ENCODE measurements around the gene HCCS. TPM values are rescaled to one million over a fixed set of nuclear protein-coding genes. Genes with fewer than 3 reads are reported as not detected.

HCCS gene
- total and polyA plus RNA-seq, 4 donors = 10.9 to 27.2 (median 16.0) TPM

DNA sequence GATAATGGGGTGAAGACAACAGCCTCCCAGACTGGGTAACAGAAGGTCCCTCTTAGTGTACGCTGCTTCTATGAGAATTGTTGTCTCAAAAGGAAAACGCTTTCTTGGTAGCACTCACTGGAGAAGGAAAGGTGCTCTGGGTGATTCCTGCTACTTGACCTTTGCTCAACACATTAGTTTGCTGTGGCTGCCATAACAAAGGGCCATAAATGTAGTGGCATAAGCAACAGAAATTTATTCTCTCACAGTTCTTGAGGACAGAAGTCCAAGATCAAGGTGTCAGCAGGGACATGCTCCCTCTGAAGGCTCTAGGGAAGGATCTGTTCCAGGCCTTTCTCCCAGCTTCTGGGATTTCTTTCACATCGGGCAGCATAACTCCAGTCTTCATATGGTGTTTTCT, 19.0 kb downstream of the HCCS start:
- intact Hi-C loops (cut with DNase I) = no loop called here
- ATAC-seq (ENCODE audit: low FRiP score) = no peak
- DNase-seq = no peak

DNA sequence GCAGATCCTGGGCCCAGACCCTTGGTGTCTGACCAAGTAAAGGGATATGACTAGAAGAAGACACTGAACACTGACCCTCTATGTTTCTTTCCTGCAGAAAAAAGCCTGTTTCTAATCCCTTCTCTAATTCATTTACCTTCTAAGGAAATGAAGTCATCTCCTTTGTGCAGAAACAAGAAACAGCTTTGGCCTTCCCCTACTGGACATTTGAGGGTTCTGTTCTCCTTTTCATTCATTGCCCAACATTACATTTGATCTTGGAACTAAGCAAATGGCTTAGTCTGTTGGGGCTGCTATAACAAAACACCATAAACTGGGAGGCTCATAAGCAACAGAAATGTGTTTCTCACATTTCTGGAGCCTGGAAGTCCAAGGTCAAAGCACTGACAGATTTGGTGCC, 20.0 kb downstream of the HCCS start:
- DNase-seq (no peak), ATAC-seq (ENCODE audit: low FRiP score) (no peak)
- no peaks in the 10 kb centered on the region for H3K9me3 ChIP-seq (ENCODE audit: control insufficient read depth, low read length)
- no peak overlapping the region for H3K27ac ChIP-seq (ENCODE audit: low read depth in 1 of 2, low read length in 2 of 2)
- no peaks in the 10 kb centered on the region for H3K27me3 ChIP-seq (ENCODE audit: control insufficient read depth in 1 of 2, insufficient read depth in 2 of 2, low read length in 1 of 2)
- H3K36me3 ChIP-seq (ENCODE audit: control insufficient read depth in 1 of 2, insufficient read depth in 2 of 2, low read length in 1 of 2) = no peaks in the 10 kb centered on the region
- intact Hi-C loops (cut with DNase I) = no loop called here
- no peaks in the 10 kb centered on the region for H3K4me1 ChIP-seq (ENCODE audit: control insufficient read depth in 1 of 2, insufficient read depth in 2 of 2, low read length in 2 of 2)
- H3K4me3 ChIP-seq (ENCODE audit: low read length in 2 of 2) = no peak overlapping the region

More for the DNA sequence above, 19.0 kb downstream of the HCCS start:
- Histone ChIP-seq H3K9me3 (ENCODE audit: control insufficient read depth, low read length) (no peaks in the 10 kb centered on the region), H3K4me3 (ENCODE audit: low read length in 2 of 2) (no peak overlapping the region), H3K27ac (ENCODE audit: low read depth in 1 of 2, low read length in 2 of 2) (no peak overlapping the region), H3K27me3 (ENCODE audit: control insufficient read depth in 1 of 2, insufficient read depth in 2 of 2, low read length in 1 of 2) (no peaks in the 10 kb centered on the region), H3K36me3 (ENCODE audit: control insufficient read depth in 1 of 2, insufficient read depth in 2 of 2, low read length in 1 of 2) (no peaks in the 10 kb centered on the region), H3K4me1 (ENCODE audit: control insufficient read depth in 1 of 2, insufficient read depth in 2 of 2, low read length in 2 of 2) (no peaks in the 10 kb centered on the region)
- 78 to 91% methylated on average over 3 of the region's 3 CpGs for WGBS, 2 donors

DNA sequence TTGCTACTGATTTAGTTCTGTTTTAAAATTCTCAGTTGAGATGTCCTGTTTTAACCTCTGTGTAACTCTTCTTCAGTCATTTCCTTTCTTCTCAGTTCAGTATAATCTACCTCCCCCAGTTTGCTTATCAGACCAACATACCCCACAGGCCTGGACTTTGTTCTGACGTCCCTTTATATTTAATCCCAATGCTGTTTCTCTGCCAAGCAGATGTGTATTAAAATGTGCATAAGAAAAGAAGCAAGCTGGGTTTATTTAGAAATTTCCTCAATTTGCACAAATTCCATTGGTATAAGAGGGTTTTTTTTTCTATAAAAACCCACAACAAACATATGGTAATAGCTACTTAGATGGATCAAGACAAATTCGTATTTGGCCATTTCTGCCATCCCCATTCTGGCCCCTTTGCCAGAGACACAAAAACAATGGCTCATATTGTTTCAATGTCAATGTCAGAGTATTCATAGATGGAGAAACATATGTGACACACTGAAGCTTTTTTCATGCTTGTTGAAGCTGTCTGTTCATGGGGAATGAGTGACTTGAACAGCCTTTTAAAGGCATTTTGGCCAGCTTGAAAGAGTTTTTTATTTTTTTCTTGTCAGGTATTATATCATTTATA, 24.5 kb downstream of the HCCS start:
- Histone ChIP-seq H3K27me3 (ENCODE audit: control insufficient read depth in 1 of 2, insufficient read depth in 2 of 2, low read length in 1 of 2) (no peaks in the 10 kb centered on the region), H3K27ac (ENCODE audit: low read depth in 1 of 2, low read length in 2 of 2) (no peak overlapping the region), H3K4me3 (ENCODE audit: low read length in 2 of 2) (no peak overlapping the region), H3K9me3 (ENCODE audit: control insufficient read depth, low read length) (no peaks in the 10 kb centered on the region), H3K36me3 (ENCODE audit: control insufficient read depth in 1 of 2, insufficient read depth in 2 of 2, low read length in 1 of 2) (no peaks in the 10 kb centered on the region), H3K4me1 (ENCODE audit: control insufficient read depth in 1 of 2, insufficient read depth in 2 of 2, low read length in 2 of 2) (no peaks in the 10 kb centered on the region)
- intact Hi-C loops (cut with DNase I) = loop anchor here (2.0 to 5.0 kb wide), 2 partner anchors 947 to 948 kb away; no protein-coding TSS in a partner anchor
- 38 to 61% methylated on average over 2 of the region's 2 CpGs for WGBS, 2 donors
- ATAC-seq (ENCODE audit: low FRiP score) (no peak), DNase-seq (no peak)

DNA sequence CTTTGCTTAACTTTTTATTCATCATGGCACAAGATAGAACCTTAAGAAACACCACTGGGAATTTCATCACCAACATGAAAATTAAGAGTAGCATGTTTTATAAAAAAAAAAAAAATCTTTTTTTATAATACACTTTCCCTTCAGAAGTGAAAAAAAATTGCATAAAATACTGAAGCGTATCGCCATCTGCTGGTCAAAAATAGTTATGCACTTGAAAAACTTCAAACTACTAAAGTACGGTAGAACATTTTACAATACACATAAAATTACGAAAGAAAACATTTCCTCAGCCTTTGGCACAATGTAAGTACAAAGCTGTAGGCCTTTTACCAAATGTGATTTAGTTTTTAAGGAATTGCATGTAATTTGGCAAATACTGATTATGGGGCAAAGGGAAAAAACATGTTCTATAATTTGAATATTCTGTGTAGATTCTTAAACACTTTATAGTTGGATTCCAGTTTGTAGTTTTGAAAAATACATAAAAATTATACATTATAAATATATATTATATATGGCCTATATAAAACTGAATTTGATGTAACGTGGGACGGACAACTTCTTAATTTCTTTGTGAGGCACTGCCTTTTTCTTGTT, 26.5 kb downstream of the HCCS start:
- Histone ChIP-seq H3K36me3 (ENCODE audit: control insufficient read depth in 1 of 2, insufficient read depth in 2 of 2, low read length in 1 of 2) (no peaks in the 10 kb centered on the region), H3K27ac (ENCODE audit: low read depth in 1 of 2, low read length in 2 of 2) (no peak overlapping the region), H3K4me3 (ENCODE audit: low read length in 2 of 2) (no peak overlapping the region), H3K27me3 (ENCODE audit: control insufficient read depth in 1 of 2, insufficient read depth in 2 of 2, low read length in 1 of 2) (no peaks in the 10 kb centered on the region), H3K4me1 (ENCODE audit: control insufficient read depth in 1 of 2, insufficient read depth in 2 of 2, low read length in 2 of 2) (no peaks in the 10 kb centered on the region), H3K9me3 (ENCODE audit: control insufficient read depth, low read length) (no peaks in the 10 kb centered on the region)
- 27 to 30% methylated on average over 6 of the region's 6 CpGs for WGBS, 2 donors
- DNase-seq (no peak), ATAC-seq (ENCODE audit: low FRiP score) (no peak)
- intact Hi-C loops (cut with DNase I) = loop anchor here (2.0 to 5.0 kb wide), 2 partner anchors 949 to 950 kb away; no protein-coding TSS in a partner anchor

DNA sequence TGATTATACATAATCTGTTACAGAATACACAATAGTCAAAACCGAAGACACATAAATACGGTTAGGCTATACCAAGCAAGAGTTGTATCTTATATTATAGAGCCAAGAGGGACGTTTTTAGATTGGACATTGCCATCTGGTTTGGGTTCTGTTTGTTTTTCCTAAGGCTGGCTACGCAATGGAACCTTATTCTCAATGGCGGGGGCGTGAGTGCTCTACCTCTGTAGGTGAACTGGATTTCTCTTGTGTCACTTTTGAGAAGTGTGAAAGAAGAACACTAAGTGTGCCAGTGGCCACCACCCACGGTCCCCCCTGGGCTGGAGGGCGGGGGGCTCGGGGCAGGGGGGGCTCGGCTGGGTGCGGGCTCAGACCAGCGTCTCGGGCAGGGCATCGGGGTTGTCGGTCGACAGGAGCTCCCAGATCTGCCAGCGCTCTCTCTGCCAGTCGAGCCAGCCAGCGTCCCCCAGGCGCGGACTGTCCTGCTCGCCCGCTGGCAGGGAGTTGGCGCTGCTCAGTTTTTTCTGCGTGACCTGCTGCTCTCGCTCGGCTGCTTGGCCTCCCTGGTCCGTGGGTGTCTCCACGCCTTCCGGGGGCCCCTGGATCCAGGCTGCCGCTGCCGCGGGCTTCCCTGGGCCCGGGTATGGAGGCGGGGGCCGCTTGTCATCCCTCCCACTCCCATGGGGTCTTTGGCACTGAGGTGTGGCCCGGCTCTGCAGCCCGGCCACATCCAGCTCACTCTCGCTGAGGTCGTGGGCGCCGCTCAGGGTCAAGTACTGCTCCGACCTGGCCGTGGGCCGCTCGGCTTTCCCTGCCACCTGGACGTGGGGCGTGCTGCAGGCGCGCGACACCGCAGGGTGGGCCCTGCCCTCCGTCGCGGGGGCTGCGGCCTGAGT, 27.6 kb downstream of the HCCS start:
- intact Hi-C loops (cut with DNase I) = loop anchor here in 1 of 2 donors (5.0 kb wide), 1 partner anchor 951 kb away; no protein-coding TSS in a partner anchor
- H3K36me3 ChIP-seq (ENCODE audit: control insufficient read depth in 1 of 2, insufficient read depth in 2 of 2, low read length in 1 of 2) = no peaks in the 10 kb centered on the region
- H3K27ac ChIP-seq (ENCODE audit: low read depth in 1 of 2, low read length in 2 of 2) = no peak overlapping the region
- ATAC-seq (ENCODE audit: low FRiP score) (peak; percentile 32), DNase-seq (peak in 1 of 2 donors; percentile 77)
- no peaks in the 10 kb centered on the region for H3K9me3 ChIP-seq (ENCODE audit: control insufficient read depth, low read length)
- WGBS, 2 donors = 75 to 82% methylated on average over 56 of the region's 56 CpGs
- H3K4me1 ChIP-seq (ENCODE audit: control insufficient read depth in 1 of 2, insufficient read depth in 2 of 2, low read length in 2 of 2) = no peaks in the 10 kb centered on the region
- H3K27me3 ChIP-seq (ENCODE audit: control insufficient read depth in 1 of 2, insufficient read depth in 2 of 2, low read length in 1 of 2) = no peaks in the 10 kb centered on the region
- H3K4me3 ChIP-seq (ENCODE audit: low read length in 2 of 2) = no peak overlapping the region

DNA sequence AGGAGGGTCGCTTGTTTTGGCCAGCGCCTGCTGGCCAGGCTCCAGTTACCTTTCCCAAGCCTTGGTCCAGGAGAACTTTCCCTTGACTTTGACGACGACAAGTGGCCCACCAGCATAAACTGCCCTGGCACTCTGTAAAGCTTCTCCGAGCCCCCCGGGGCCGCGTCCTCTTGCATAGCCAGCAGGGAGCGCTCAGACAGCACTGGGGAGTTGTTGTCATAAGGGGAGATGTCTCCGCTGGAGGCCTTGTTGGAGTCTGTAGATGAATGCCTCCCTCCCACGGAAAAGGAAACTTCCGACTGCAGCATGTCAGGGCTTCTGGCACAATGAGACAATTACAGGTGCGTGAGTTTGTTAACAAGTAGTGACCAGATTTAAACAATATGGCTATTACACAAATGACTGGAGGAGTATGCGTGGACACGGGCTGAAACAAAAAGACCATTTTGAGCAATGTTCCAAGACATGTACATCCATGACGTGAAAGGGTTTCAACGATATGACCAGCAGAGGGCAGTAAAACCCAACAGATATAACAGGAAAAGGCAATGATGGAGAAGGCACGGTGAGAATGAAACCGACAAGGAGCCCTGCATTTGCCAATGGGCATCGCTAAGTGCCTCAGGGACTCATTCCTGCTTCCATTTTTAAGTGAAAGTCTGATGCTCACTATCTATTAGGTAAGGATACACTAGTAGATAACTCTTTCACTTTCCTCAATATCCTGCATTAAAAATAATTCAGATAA, 33.0 kb downstream of the HCCS start:
- no peak for DNase-seq
- Histone ChIP-seq H3K4me3 (ENCODE audit: low read length in 2 of 2) (no peak overlapping the region), H3K27ac (ENCODE audit: low read depth in 1 of 2, low read length in 2 of 2) (no peak overlapping the region), H3K4me1 (ENCODE audit: control insufficient read depth in 1 of 2, insufficient read depth in 2 of 2, low read length in 2 of 2) (no peaks in the 10 kb centered on the region), H3K36me3 (ENCODE audit: control insufficient read depth in 1 of 2, insufficient read depth in 2 of 2, low read length in 1 of 2) (no peaks in the 10 kb centered on the region), H3K27me3 (ENCODE audit: control insufficient read depth in 1 of 2, insufficient read depth in 2 of 2, low read length in 1 of 2) (no peaks in the 10 kb centered on the region), H3K9me3 (ENCODE audit: control insufficient read depth, low read length) (no peaks in the 10 kb centered on the region)
- peak; percentile 76 for ATAC-seq (ENCODE audit: low FRiP score)
- 28 to 34% methylated on average over 20 of the region's 20 CpGs for whole genome bisulfite sequencing, 2 donors
- intact Hi-C loops (cut with DNase I) = loop anchor here (2.0 to 10.0 kb wide), 4 partner anchors 241 to 631 kb away; no protein-coding TSS in a partner anchor

DNA sequence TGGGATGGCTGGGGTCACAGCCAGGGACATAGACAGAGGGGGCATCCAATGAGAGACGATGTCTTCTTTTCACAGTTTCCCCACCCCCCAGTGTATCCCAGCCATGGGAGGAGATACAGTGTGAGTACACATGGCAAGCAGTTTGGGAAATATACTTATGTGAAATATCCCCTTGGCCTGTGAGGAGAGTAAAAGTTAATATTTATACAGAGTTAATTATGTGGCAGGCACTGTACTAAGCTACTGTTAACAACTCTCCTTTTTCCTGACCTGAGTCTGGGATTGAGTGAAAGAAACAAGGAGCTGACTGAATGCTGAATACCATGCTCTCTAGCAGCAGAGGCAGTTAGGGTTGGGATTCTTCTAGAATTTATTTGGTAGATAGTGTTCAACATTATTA, 35.3 kb downstream of the HCCS start:
- intact Hi-C loops (cut with DNase I) = loop anchor here in 1 of 2 donors (2.0 to 10.0 kb wide), 3 partner anchors 238 to 628 kb away; no protein-coding TSS in a partner anchor
- H3K27me3 ChIP-seq (ENCODE audit: control insufficient read depth in 1 of 2, insufficient read depth in 2 of 2, low read length in 1 of 2) = no peaks in the 10 kb centered on the region
- H3K9me3 ChIP-seq (ENCODE audit: control insufficient read depth, low read length) = no peaks in the 10 kb centered on the region
- no peak overlapping the region for H3K4me3 ChIP-seq (ENCODE audit: low read length in 2 of 2)
- ATAC-seq (ENCODE audit: low FRiP score) = no peak
- H3K27ac ChIP-seq (ENCODE audit: low read depth in 1 of 2, low read length in 2 of 2) = no peak overlapping the region
- H3K36me3 ChIP-seq (ENCODE audit: control insufficient read depth in 1 of 2, insufficient read depth in 2 of 2, low read length in 1 of 2) = no peaks in the 10 kb centered on the region
- no peak for DNase-seq
- WGBS, 2 donors = 88% methylated on average over 1 of the region's 1 CpG
- no peaks in the 10 kb centered on the region for H3K4me1 ChIP-seq (ENCODE audit: control insufficient read depth in 1 of 2, insufficient read depth in 2 of 2, low read length in 2 of 2)

DNA sequence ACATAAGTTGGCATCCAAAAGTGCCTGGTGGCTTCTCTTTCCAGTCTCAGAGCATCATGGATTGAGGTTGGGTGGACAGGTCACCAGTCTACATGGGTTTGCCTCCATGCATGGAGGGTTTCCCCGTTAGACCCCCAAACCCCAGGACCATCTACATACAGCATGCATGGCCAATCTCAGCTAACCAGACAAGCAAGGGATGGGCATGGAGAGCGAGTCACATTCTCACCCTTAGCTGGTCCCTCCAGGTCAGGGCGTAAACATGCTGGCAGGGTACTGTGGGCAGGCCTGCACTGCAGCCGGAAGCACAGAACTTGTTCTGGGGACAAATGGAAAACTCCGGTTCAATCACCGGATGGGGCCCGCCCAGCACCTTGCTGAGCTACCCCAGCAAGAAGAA, 37.3 kb downstream of the HCCS start:
- H3K27ac ChIP-seq (ENCODE audit: low read depth in 1 of 2, low read length in 2 of 2) = no peak overlapping the region
- H3K9me3 ChIP-seq (ENCODE audit: control insufficient read depth, low read length) = no peaks in the 10 kb centered on the region
- H3K27me3 ChIP-seq (ENCODE audit: control insufficient read depth in 1 of 2, insufficient read depth in 2 of 2, low read length in 1 of 2) = no peaks in the 10 kb centered on the region
- no peak for DNase-seq
- H3K36me3 ChIP-seq (ENCODE audit: control insufficient read depth in 1 of 2, insufficient read depth in 2 of 2, low read length in 1 of 2) = no peaks in the 10 kb centered on the region
- H3K4me1 ChIP-seq (ENCODE audit: control insufficient read depth in 1 of 2, insufficient read depth in 2 of 2, low read length in 2 of 2) = no peaks in the 10 kb centered on the region
- 83 to 99% methylated on average over 7 of the region's 7 CpGs for WGBS, 2 donors
- intact Hi-C loops (cut with DNase I) = loop anchor here in 1 of 2 donors (10.0 kb wide), 2 partner anchors 236 to 626 kb away; no protein-coding TSS in a partner anchor
- ATAC-seq (ENCODE audit: low FRiP score) = no peak
- H3K4me3 ChIP-seq (ENCODE audit: low read length in 2 of 2) = no peak overlapping the region

Data from aorta (tissue), 5 donors.